IPS DF 19.7 (cell line): ENCODE results near the gene MGRN1.

Experiments
- DNase-seq: peaks from one replicate; pipeline ENCODE4 v3.0.0-alpha.2; 2013; ENCODE audit warnings: low read depth, low spot score

Gene MGRN1

GRCh38 chr16:4687416-4687815, 62.8 kb downstream of the MGRN1 start:
- DNase-seq = no peak

GRCh38 chr16:4687946-4688673, 63.5 kb downstream of the MGRN1 start:
- no peak for DNase-seq

GRCh38 chr16:4688674-4689045, 64.0 kb downstream of the MGRN1 start:
- no peak for DNase-seq

GRCh38 chr16:4689091-4689671, 64.6 kb downstream of the MGRN1 start:
- no peak for DNase-seq

GRCh38 chr16:4689864-4690704, 65.5 kb downstream of the MGRN1 start:
- no peak for DNase-seq

GRCh38 chr16:4690946-4691665, 66.5 kb downstream of the MGRN1 start:
- DNase-seq = no peak

- no peak for DNase-seq
These were observed 67.2 kb downstream of the MGRN1 start for GRCh38 chr16:4691666-4692412.

- DNase-seq = no peak
These were observed 68.1 kb downstream of the MGRN1 start for GRCh38 chr16:4692460-4693295.

- DNase-seq = peak; percentile 86
These were observed 68.8 kb downstream of the MGRN1 start, which contains the start of gene NUDT16L1 for GRCh38 chr16:4693296-4693955. Gene NUDT16L1 (plus strand): TSS chr16:4693562. CDS start chr16:4693727, 165 bp downstream.

- DNase-seq = no peak
These were observed 69.5 kb downstream of the MGRN1 start for GRCh38 chr16:4693956-4694641.

GRCh38 chr16:4694642-4695451, 70.2 kb downstream of the MGRN1 start:
- no peak for DNase-seq

- no peak for DNase-seq
These were observed 71.0 kb downstream of the MGRN1 start for GRCh38 chr16:4695473-4696171.

- DNase-seq = no peak
These were observed 71.7 kb downstream of the MGRN1 start for GRCh38 chr16:4696172-4696904.

- no peak for DNase-seq
These were observed 72.5 kb downstream of the MGRN1 start for GRCh38 chr16:4696905-4697847.

- no peak for DNase-seq
These were observed 73.2 kb downstream of the MGRN1 start for GRCh38 chr16:4697848-4698291.
